Hepatocyte (in vitro differentiated cells): Measurements from ENCODE around the gene GATA6. TPM values are rescaled to one million over a fixed set of nuclear protein-coding genes. Genes with fewer than 3 reads are reported as not detected.

ENCODE experiments used
- DNase-seq: peaks from one replicate; pipeline ENCODE4 v3.0.0-alpha.2; 2016; ENCODE audit warnings: low spot score
- H2AFZ ChIP-seq: fragments of 200-600 bp; sonication (generic); 2 replicates; pipeline ENCODE4 v1.6.0; 2016; ENCODE audit warnings: antibody characterized with exemption, mild to moderate bottlenecking
- H3K27ac ChIP-seq: fragments of 200-600 bp; sonication (generic); 2 replicates; pipeline ENCODE4 v1.5.1; 2016; ENCODE audit warnings: mild to moderate bottlenecking
- H3K27me3 ChIP-seq: fragments of 200-600 bp; sonication (generic); 2 replicates; pipeline ENCODE4 v1.6.1; 2016
- H3K36me3 ChIP-seq: fragments of 200-600 bp; sonication (generic); replicated peaks from 2 replicates; pipeline ENCODE4 v1.5.1; 2016; ENCODE audit warnings: low read depth; ENCODE audit not compliant: insufficient read depth
- H3K4me1 ChIP-seq: fragments of 200-600 bp; sonication (generic); 2 replicates; pipeline ENCODE4 v1.5.1; 2016; ENCODE audit warnings: mild to moderate bottlenecking, moderate library complexity; ENCODE audit not compliant: insufficient read depth
- H3K4me2 ChIP-seq: fragments of 200-600 bp; sonication (generic); 2 replicates; pipeline ENCODE4 v1.6.0; 2016
- H3K4me3 ChIP-seq: fragments of 200-600 bp; sonication (generic); 2 replicates; pipeline ENCODE4 v1.5.1; 2016; ENCODE audit warnings: mild to moderate bottlenecking
- H3K79me2 ChIP-seq: fragments of 200-600 bp; sonication (generic); 2 replicates; pipeline ENCODE4 v1.6.0; 2017; ENCODE audit warnings: mild to moderate bottlenecking
- H3K9me2 ChIP-seq: fragments of 200-600 bp; sonication (generic); replicated peaks from 2 replicates; pipeline ENCODE4 v1.6.0; 2017; ENCODE audit warnings: mild to moderate bottlenecking; ENCODE audit not compliant: insufficient read depth
- H3K9me3 ChIP-seq: fragments of 200-600 bp; sonication (generic); 2 replicates; pipeline ENCODE4 v1.5.1; 2016; ENCODE audit warnings: low read depth, mild to moderate bottlenecking
- H4K20me1 ChIP-seq: fragments of 200-600 bp; sonication (generic); 2 replicates; pipeline ENCODE4 v1.6.0; 2016; ENCODE audit warnings: mild to moderate bottlenecking; ENCODE audit not compliant: insufficient read depth, poor library complexity, severe bottlenecking
- CTCF ChIP-seq: fragments of 200-600 bp; sonication (generic); IDR thresholded peaks from 2 replicates; pipeline ENCODE4 v1.5.1; 2016; ENCODE audit warnings: antibody characterized with exemption, mild to moderate bottlenecking; ENCODE audit not compliant: poor library complexity
- EZH2 ChIP-seq: fragments of 200-600 bp; sonication (generic); IDR thresholded peaks from 2 replicates; pipeline ENCODE4 v1.6.1; 2016; ENCODE audit warnings: antibody characterized with exemption, mild to moderate bottlenecking, borderline replicate concordance
- EZH2phosphoT487 ChIP-seq: fragments of 200-600 bp; sonication (generic); IDR thresholded peaks from one replicate; pipeline ENCODE4 v1.6.1; 2018; ENCODE audit warnings: antibody characterized with exemption, mild to moderate bottlenecking, low read depth, moderate library complexity; ENCODE audit not compliant: unreplicated experiment, severe bottlenecking
- WGBS: methylation state at CpG from one replicate; pipeline ENCODE4 v1.1.6; 2016; ENCODE audit warnings: low lambda C conversion rate; ENCODE audit errors: missing lambda C conversion rate; 5-methylcytosine and 5-hydroxymethylcytosine counted together
- polyA plus RNA-seq: library from polyadenylated mRNA; unstranded; fragments of >200 nt; fragmentation: Nextera tagmentation; extraction: Ambion mirVana; gene quantifications from 2 replicates; pipeline ENCODE4 v1.2.1, GENCODE V29; 2016
- total RNA-seq: library from RNA; depleted of rRNA; stranded (reverse); fragments of >200 nt; gene quantifications from 2 replicates; pipeline ENCODE4 v1.2.3, GENCODE V29; 2014

Gene GATA6
- total and polyA plus RNA-seq, 2 experiments from 2014 or later: 125 to 128 TPM

- Histone ChIP-seq H3K4me2 (peak overlapping the region; percentile 85), H3K4me3 (peak overlapping the region; percentile 98), H3K79me2 (peaks cover 88% of the 10 kb centered on the region), H3K27ac (peak overlapping the region; percentile 100), H3K4me1 (no peaks in the 10 kb centered on the region), H3K36me3 (no peaks in the 10 kb centered on the region), H2AFZ (peak overlapping the region; percentile 30), H3K27me3 (no peaks in the 10 kb centered on the region), H3K9me3 (no peaks in the 10 kb centered on the region), H4K20me1 (peaks cover 50% of the 10 kb centered on the region), H3K9me2 (no peaks in the 10 kb centered on the region)
- no peak for DNase-seq
- WGBS: 0% methylated on average over 44 of the region's 49 CpGs
- TF ChIP-seq EZH2phosphoT487 (no peak), EZH2 (no peak), CTCF (no peak)
These were observed 566 bp downstream of the GATA6 start for GRCh38 chr18:22169889-22170420.

- peak overlapping the region; percentile 98 for H3K4me3 ChIP-seq
- H2AFZ ChIP-seq: no peak overlapping the region
- under 1% methylated on average over 66 of the region's 66 CpGs for WGBS
- TF ChIP-seq EZH2phosphoT487: no peak
- no peak for TF ChIP-seq EZH2
- TF ChIP-seq CTCF: no peak
- H3K9me2 ChIP-seq: no peaks in the 10 kb centered on the region
- H3K27ac ChIP-seq: peak overlapping the region; percentile 100
- no peaks in the 10 kb centered on the region for H3K36me3 ChIP-seq
- H3K4me1 ChIP-seq: no peaks in the 10 kb centered on the region
- H3K79me2 ChIP-seq: peaks cover 90% of the 10 kb centered on the region
- DNase-seq: peak; percentile 63
- peaks cover 52% of the 10 kb centered on the region for H4K20me1 ChIP-seq
- no peaks in the 10 kb centered on the region for H3K27me3 ChIP-seq
- no peaks in the 10 kb centered on the region for H3K9me3 ChIP-seq
- H3K4me2 ChIP-seq: peak overlapping the region; percentile 85
These were observed 1.2 kb downstream of the GATA6 start for GRCh38 chr18:22170421-22171257.

- no peaks in the 10 kb centered on the region for H3K4me1 ChIP-seq
- peak overlapping the region; percentile 85 for H3K4me2 ChIP-seq
- H3K27ac ChIP-seq: peak overlapping the region; percentile 100
- H3K9me2 ChIP-seq: no peaks in the 10 kb centered on the region
- H3K4me3 ChIP-seq: peak overlapping the region; percentile 98
- no peaks in the 10 kb centered on the region for H3K36me3 ChIP-seq
- H3K27me3 ChIP-seq: no peaks in the 10 kb centered on the region
- no peak for DNase-seq
- H2AFZ ChIP-seq: no peak overlapping the region
- WGBS: 1% methylated on average over 77 of the region's 120 CpGs
- H3K79me2 ChIP-seq: peaks cover 90% of the 10 kb centered on the region
- H4K20me1 ChIP-seq: peaks cover 56% of the 10 kb centered on the region
- no peaks in the 10 kb centered on the region for H3K9me3 ChIP-seq
- no peak for TF ChIP-seq EZH2phosphoT487
- TF ChIP-seq EZH2: no peak
- TF ChIP-seq CTCF: no peak
These were observed 2.1 kb downstream of the GATA6 start for GRCh38 chr18:22171258-22172119.
